ENCODE measurements around the gene OPCML. TPM values are rescaled to one million over a fixed set of nuclear protein-coding genes. Genes with fewer than 3 reads are reported as not detected.

OPCML gene
- total and polyA plus RNA-seq, 2 of the 13 experiments (the other 11 are each of a cell fraction or from before 2014, with no cell fraction given), result not detected

DNA sequence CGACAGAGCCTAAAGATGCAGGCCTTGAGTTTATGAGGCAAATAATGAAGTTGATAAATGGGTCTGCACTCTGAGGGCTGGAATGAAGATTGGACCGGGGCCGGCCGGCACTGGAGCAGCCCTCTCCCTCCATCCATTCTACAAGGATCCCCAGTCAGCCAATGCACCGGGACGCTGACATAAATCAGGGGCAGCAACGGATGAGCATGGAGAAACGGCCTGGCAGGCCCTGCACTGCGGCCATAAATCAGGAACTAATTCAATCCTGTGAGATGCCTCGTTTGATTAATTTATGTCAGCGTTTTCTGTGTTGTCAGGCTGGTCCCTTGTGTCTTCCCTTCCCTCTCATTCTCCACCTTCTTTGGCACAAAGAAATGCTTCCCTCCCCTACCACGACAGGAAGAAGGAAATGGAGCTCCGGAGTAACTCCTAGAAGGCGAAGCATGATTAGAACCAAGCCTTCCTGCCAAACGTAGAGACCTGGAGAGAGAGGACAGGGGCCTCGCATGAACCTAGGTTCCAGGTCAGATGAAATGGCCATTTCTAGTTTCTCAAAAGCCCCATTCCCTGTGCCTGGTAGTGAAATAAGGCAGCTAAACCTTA lies 358.4 kb downstream of the OPCML start:
- Histone ChIP-seq H3K4me2 (ENCODE audit: low read depth, low read length) (no peak overlapping the region), H2AFZ (ENCODE audit: low read length) (no peak overlapping the region), H3K9ac (ENCODE audit: insufficient read depth, low read depth, low read length) (no peak overlapping the region), H3K27me3 (ENCODE audit: control insufficient read depth in 1 of 2, insufficient read depth in 2 of 2, low read length in 2 of 2) (no peaks in the 10 kb centered on the region), H3K27ac (ENCODE audit: extremely low read length, insufficient read depth, low read length) (no peak overlapping the region), H3K4me3 (replicated peaks in 1 of 3; ENCODE audit: insufficient read depth in 1 of 3, low read depth in 2 of 3, low read length in 3 of 3) (no peak overlapping the region), H3K79me2 (ENCODE audit: insufficient read depth, low read length) (no peaks in the 10 kb centered on the region), H3K4me1 (ENCODE audit: insufficient read depth, low read length) (no peaks in the 10 kb centered on the region), H3K9me3 (ENCODE audit: low read length) (no peaks in the 10 kb centered on the region), H3K36me3 (replicated peaks in 1 of 2; ENCODE audit: control insufficient read depth in 1 of 2, insufficient read depth in 2 of 2, low read length in 2 of 2) (no peaks in the 10 kb centered on the region), H4K20me1 (ENCODE audit: insufficient read depth, low read length) (no peaks in the 10 kb centered on the region)
- DNase-seq (ENCODE audit: low spot score), result no peak
- FAIRE-seq, result no peak
- CTCF ChIA-PET (ENCODE audit: low intra/inter-chr PET ratio, low total read pairs), result no interaction called here
- ATAC-seq, result no peak
- in situ Hi-C loops (cut with HindIII; ENCODE audit: extremely low pct_ligation_motif_present, low pct_unique_long_range_greater_than_20kb) (no loop called here), intact Hi-C loops (cut with micrococcal nuclease; ENCODE audit: unreplicated experiment) (no loop called here)
- BruUV-seq (replicated peaks), result no TSS peak
- no peak for TF ChIP-seq ZNF589 (CRISPR knock-in tag; conservative IDR thresholded peaks at IDR 0.05)
- POLR2A ChIA-PET, result no interaction called here
- 17% methylated on average over 10 of the region's 16 CpGs for WGBS (ENCODE audit: low lambda C conversion rate)

GRCh38 chr11:133172349-133172748 lies 360.0 kb downstream of the OPCML start:
- POLR2A ChIA-PET, result no interaction called here
- in situ Hi-C loops (cut with HindIII; ENCODE audit: extremely low pct_ligation_motif_present, low pct_unique_long_range_greater_than_20kb) (no loop called here), intact Hi-C loops (cut with micrococcal nuclease; ENCODE audit: unreplicated experiment) (no loop called here)
- H3K27me3 ChIP-seq (ENCODE audit: control insufficient read depth in 1 of 2, insufficient read depth in 2 of 2, low read length in 2 of 2), result no peaks in the 10 kb centered on the region
- DNase-seq (ENCODE audit: low spot score) (no peak), ATAC-seq (no peak), FAIRE-seq (no peak)
- no peak overlapping the region for H3K9ac ChIP-seq (ENCODE audit: insufficient read depth, low read depth, low read length)
- no peaks in the 10 kb centered on the region for H4K20me1 ChIP-seq (ENCODE audit: insufficient read depth, low read length)
- no peak overlapping the region for H3K4me2 ChIP-seq (ENCODE audit: low read depth, low read length)
- no peak overlapping the region for H3K4me3 ChIP-seq (replicated peaks in 1 of 3; ENCODE audit: insufficient read depth in 1 of 3, low read depth in 2 of 3, low read length in 3 of 3)
- H3K36me3 ChIP-seq (replicated peaks in 1 of 2; ENCODE audit: control insufficient read depth in 1 of 2, insufficient read depth in 2 of 2, low read length in 2 of 2), result no peaks in the 10 kb centered on the region
- H3K79me2 ChIP-seq (ENCODE audit: insufficient read depth, low read length), result no peaks in the 10 kb centered on the region
- 14% methylated on average over 5 of the region's 5 CpGs for WGBS (ENCODE audit: low lambda C conversion rate)
- no peaks in the 10 kb centered on the region for H3K4me1 ChIP-seq (ENCODE audit: insufficient read depth, low read length)
- H3K27ac ChIP-seq (ENCODE audit: extremely low read length, insufficient read depth, low read length), result no peak overlapping the region
- no TSS peak for BruUV-seq (replicated peaks)
- no peak overlapping the region for H2AFZ ChIP-seq (ENCODE audit: low read length)
- CTCF ChIA-PET (ENCODE audit: low intra/inter-chr PET ratio, low total read pairs), result no interaction called here
- TF ChIP-seq ZNF879 (CRISPR knock-in tag; IDR thresholded peaks at IDR 0.05) (no peak), NCOR1 (IDR thresholded peaks at IDR 0.05; ENCODE audit: borderline replicate concordance, low read length) (no peak), EEA1 (CRISPR knock-in tag; IDR thresholded peaks at IDR 0.05; ENCODE audit: borderline replicate concordance) (no peak), RAD21 (CRISPR knock-in tag; IDR thresholded peaks at IDR 0.05) (no peak)
- H3K9me3 ChIP-seq (ENCODE audit: low read length), result no peaks in the 10 kb centered on the region

Data from HepG2 (cell line).